A673 (cell line): ENCODE data around the gene LRRC4B. TPM values are rescaled to one million over a fixed set of nuclear protein-coding genes. Genes with fewer than 3 reads are reported as not detected.

Source experiments
- BruUV-seq: library from RNA; stranded (reverse); fragments of 400-500 nt; replicated peaks from 2 replicates; lab custom pipeline; 2021; lab: Mats Ljungman, UMichigan
- CTCF ChIA-PET: fragments of 300-600 bp; sonication (Branson Sonifier 250); formaldehyde crosslinking; loops from one replicate; lab custom pipeline; 2022; ENCODE audit warnings: antibody characterized with exemption; lab: Charles Lee
- POLR2A ChIA-PET: fragments of 300-600 bp; sonication (Branson Sonifier 250); formaldehyde crosslinking; loops from one replicate; lab custom pipeline; 2022; ENCODE audit warnings: antibody characterized with exemption; ENCODE audit not compliant: low non-redundant PET; lab: Charles Lee
- DNase-seq: peaks from one replicate; pipeline ENCODE4 v3.0.0-alpha.2; 2015; ENCODE audit warnings: low spot score
- H3K27ac ChIP-seq: fragments of 200-600 bp; sonication (generic); 2 replicates; pipeline ENCODE4 v1.5.1; 2016; ENCODE audit warnings: mixed run types, low read depth, mild to moderate bottlenecking, mixed read lengths, antibody characterized with exemption, low read length; ENCODE audit not compliant: poor library complexity, severe bottlenecking
- H3K27me3 ChIP-seq: fragments of 200-600 bp; sonication (generic); replicated peaks from 2 replicates; pipeline ENCODE4 v1.6.1; 2017; ENCODE audit warnings: mixed run types, low read depth, mild to moderate bottlenecking, mixed read lengths, antibody characterized with exemption, low read length; ENCODE audit not compliant: insufficient read depth, poor library complexity
- H3K36me3 ChIP-seq: fragments of 200-600 bp; sonication (generic); 2 replicates; pipeline ENCODE4 v1.6.1; 2016; ENCODE audit warnings: mixed run types, mild to moderate bottlenecking, mixed read lengths, antibody characterized with exemption, low read length; ENCODE audit not compliant: insufficient read depth, poor library complexity, severe bottlenecking
- H3K4me1 ChIP-seq: fragments of 200-600 bp; sonication (generic); 2 replicates; pipeline ENCODE4 v1.6.1; 2017; ENCODE audit warnings: mixed run types, mild to moderate bottlenecking, mixed read lengths, antibody characterized with exemption, low read length; ENCODE audit not compliant: insufficient read depth, poor library complexity, severe bottlenecking
- H3K4me3 ChIP-seq: fragments of 200-600 bp; sonication (generic); 2 replicates; pipeline ENCODE4 v1.5.1; 2016; ENCODE audit warnings: low read depth, mixed run types, mild to moderate bottlenecking, mixed read lengths, low read length; ENCODE audit not compliant: poor library complexity, severe bottlenecking
- H3K9me3 ChIP-seq: fragments of 200-600 bp; sonication (generic); 2 replicates; pipeline ENCODE4 v1.6.1; 2016; ENCODE audit warnings: mixed run types, low read depth, mild to moderate bottlenecking, mixed read lengths, antibody characterized with exemption, low read length; ENCODE audit not compliant: poor library complexity, severe bottlenecking
- EZH2 ChIP-seq: fragments of 200-600 bp; sonication (generic); IDR thresholded peaks from 2 replicates; pipeline ENCODE4 v1.6.1; 2017; ENCODE audit warnings: borderline replicate concordance, low read depth, mild to moderate bottlenecking, mixed read lengths, antibody characterized with exemption, low read length; ENCODE audit not compliant: poor library complexity, severe bottlenecking
- intact Hi-C: fragments of 100-400 bp; cut with micrococcal nuclease; formaldehyde crosslinking; loops from one replicate; pipeline ENCODE4 v1.10.0; 2022; ENCODE audit not compliant: unreplicated experiment
- total RNA-seq: library from RNA; stranded (reverse); gene quantifications from 2 replicates; pipeline ENCODE4 v1.2.3, GENCODE V29; 2021
- TF ChIP-seq, protein P1 (sequence below): fragments of 300-800, 200-600 bp; sonication (generic); conservative IDR thresholded peaks from 2 replicates; pipeline ENCODE4 v1.5.1; 2017; ENCODE audit warnings: low read depth, mild to moderate bottlenecking, antibody characterized with exemption, low read length, moderate library complexity, mixed read lengths

LRRC4B gene
- total RNA-seq, 1 experiment from 2014 or later: 23.1 TPM

- TF ChIP-seq, protein P1, sequence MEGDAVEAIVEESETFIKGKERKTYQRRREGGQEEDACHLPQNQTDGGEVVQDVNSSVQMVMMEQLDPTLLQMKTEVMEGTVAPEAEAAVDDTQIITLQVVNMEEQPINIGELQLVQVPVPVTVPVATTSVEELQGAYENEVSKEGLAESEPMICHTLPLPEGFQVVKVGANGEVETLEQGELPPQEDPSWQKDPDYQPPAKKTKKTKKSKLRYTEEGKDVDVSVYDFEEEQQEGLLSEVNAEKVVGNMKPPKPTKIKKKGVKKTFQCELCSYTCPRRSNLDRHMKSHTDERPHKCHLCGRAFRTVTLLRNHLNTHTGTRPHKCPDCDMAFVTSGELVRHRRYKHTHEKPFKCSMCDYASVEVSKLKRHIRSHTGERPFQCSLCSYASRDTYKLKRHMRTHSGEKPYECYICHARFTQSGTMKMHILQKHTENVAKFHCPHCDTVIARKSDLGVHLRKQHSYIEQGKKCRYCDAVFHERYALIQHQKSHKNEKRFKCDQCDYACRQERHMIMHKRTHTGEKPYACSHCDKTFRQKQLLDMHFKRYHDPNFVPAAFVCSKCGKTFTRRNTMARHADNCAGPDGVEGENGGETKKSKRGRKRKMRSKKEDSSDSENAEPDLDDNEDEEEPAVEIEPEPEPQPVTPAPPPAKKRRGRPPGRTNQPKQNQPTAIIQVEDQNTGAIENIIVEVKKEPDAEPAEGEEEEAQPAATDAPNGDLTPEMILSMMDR: no peak
- no peak for TF ChIP-seq EZH2
- Histone ChIP-seq H3K9me3 (no peaks in the 10 kb centered on the region), H3K4me3 (peak overlapping the region; percentile 63), H3K27me3 (no peaks in the 10 kb centered on the region), H3K27ac (peak overlapping the region; percentile 90), H3K4me1 (peaks cover 6% of the 10 kb centered on the region), H3K36me3 (no peaks in the 10 kb centered on the region)
- ChIA-PET CTCF (interaction anchor here (1.2 kb wide), 1 partner anchor 141 kb away, joined by 3 read pairs; no protein-coding TSS in a partner anchor), POLR2A (no interaction called here)
- intact Hi-C loops: loop anchor here (5.0 kb wide), 1 partner anchor 133 kb away; the partner anchor contains the start of gene NR1H2
- no peak for DNase-seq
- BruUV-seq: no TSS peak
Measured at GRCh38 chr19:50510121-50510670, 58.0 kb downstream of the LRRC4B start.

DNA sequence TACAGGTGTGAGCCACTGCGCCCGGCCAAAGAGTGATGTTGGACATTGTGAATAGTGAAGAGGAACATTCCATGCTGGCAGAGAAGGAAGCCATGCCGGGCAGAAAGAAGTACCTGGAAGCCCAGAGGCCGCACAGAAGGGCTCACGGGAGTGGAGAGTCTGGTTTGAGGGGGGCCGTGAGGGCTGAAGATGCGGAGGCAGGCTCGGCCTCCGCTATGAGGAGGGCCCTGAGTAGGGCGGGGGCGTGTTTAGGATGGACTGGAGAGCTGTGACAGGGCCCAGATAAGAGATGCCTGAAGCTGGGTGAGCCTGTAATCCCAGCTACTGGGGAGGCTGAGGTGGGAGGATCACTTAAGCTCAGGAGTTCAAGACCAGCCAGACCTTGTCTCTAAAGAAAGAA is 58.9 kb downstream of the LRRC4B start:
- Histone ChIP-seq H3K27me3 (no peaks in the 10 kb centered on the region), H3K36me3 (no peaks in the 10 kb centered on the region), H3K4me1 (peaks cover 6% of the 10 kb centered on the region), H3K4me3 (no peak overlapping the region), H3K27ac (no peak overlapping the region), H3K9me3 (no peaks in the 10 kb centered on the region)
- ChIA-PET POLR2A (no interaction called here), CTCF (interaction anchor here (0.7 kb wide), 1 partner anchor 23 kb away, joined by 10 read pairs; no protein-coding TSS in a partner anchor)
- no TSS peak for BruUV-seq
- intact Hi-C loops: no loop called here
- no peak for DNase-seq
- no peak for TF ChIP-seq EZH2
- TF ChIP-seq, protein P1: no peak

DNA sequence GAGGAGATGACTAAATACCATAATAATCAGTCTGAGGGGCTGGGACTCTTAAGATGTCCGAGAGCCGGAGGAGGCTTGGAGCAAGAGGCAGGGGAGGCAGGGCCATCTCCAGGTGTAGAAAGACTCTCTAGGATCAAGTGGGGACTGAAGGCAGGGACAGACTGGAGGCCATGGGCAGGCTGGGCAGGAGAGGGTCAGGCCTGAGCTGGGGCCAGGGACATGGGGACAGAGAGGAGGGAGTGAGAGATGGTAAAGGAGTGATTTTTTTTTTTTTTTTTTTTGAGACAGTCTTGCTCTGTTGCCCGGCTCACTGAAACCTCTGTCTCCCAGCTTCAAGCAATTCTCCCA is 59.4 kb downstream of the LRRC4B start:
- no peak for TF ChIP-seq EZH2
- TF ChIP-seq, protein P1: no peak
- H3K4me3 ChIP-seq: no peak overlapping the region
- POLR2A ChIA-PET: no interaction called here
- intact Hi-C loops: no loop called here
- H3K36me3 ChIP-seq: no peaks in the 10 kb centered on the region
- CTCF ChIA-PET: interaction anchor here (0.6 to 0.7 kb wide), 3 partner anchors 22 to 581 kb away, joined by 4 to 10 read pairs (median 4); no protein-coding TSS in a partner anchor
- no peaks in the 10 kb centered on the region for H3K9me3 ChIP-seq
- no peaks in the 10 kb centered on the region for H3K27me3 ChIP-seq
- BruUV-seq: no TSS peak
- DNase-seq: no peak
- H3K4me1 ChIP-seq: peaks cover 6% of the 10 kb centered on the region
- H3K27ac ChIP-seq: no peak overlapping the region
